AG10803 (cell line): ENCODE data around the gene PRKN.

Source experiments
- DNase-seq: peaks from one replicate; pipeline ENCODE4 v3.0.0; 2010; ENCODE audit warnings: low read depth
- H3K4me3 ChIP-seq: 2 replicates; pipeline ENCODE4 v1.5.1; 2011; ENCODE audit warnings: mild to moderate bottlenecking, low read length, control low read depth
- TF ChIP-seq, protein P1 (sequence below): conservative IDR thresholded peaks from 2 replicates; pipeline ENCODE4 v1.5.1; 2011; ENCODE audit warnings: mild to moderate bottlenecking, low read length, control low read depth, inconsistent platforms

PRKN gene

DNA sequence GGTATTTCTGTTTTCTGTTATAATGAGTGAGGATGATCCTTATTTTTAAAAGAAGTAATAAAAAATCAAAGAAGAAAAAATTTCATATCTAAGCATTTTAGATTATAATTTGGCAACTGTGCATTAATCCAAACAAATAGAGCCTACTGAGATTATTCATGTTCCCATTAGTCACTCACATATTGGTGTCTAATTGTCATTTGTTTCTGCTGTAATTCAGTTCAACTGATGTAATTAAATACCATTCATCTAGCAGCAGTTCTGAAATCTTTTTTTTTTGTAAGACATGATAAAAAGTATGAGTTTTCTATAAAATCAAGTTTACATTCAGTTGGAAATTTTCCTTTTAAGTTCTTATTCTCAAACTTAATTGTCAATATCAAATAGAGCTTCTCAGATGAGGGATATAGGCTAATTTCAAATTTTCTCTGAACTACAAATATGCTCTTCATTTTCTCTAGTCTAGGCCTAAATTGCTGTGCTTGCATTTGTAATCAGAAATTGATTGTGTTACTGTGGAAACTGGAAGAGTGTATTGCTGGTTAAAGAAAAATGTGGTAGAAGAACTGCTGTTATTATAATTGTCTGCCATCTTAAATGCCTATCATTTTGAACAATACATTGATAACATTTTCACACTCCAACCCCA lies 23.8 kb upstream of the PRKN start:
- H3K4me3 ChIP-seq: no peak overlapping the region

DNA sequence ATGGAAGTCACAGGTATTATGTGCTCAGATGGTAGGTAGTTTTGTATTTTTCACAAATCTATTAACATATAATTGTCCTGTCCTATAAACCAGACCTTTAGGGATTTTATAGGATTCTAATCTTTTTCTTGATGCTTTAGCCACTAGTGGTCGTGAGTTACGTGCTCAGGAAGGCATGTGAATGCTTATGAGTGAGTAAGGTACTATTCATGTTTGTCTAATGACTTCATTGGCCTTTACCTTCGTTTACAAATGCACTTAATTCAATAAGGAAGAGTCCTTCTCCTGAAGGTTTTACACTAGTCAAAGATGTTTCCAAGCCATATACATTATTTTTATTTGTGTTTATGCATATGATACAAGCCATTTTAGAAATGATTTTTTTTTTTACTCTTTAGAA lies 23.2 kb upstream of the PRKN start:
- H3K4me3 ChIP-seq: no peak overlapping the region
- TF ChIP-seq, protein P1, sequence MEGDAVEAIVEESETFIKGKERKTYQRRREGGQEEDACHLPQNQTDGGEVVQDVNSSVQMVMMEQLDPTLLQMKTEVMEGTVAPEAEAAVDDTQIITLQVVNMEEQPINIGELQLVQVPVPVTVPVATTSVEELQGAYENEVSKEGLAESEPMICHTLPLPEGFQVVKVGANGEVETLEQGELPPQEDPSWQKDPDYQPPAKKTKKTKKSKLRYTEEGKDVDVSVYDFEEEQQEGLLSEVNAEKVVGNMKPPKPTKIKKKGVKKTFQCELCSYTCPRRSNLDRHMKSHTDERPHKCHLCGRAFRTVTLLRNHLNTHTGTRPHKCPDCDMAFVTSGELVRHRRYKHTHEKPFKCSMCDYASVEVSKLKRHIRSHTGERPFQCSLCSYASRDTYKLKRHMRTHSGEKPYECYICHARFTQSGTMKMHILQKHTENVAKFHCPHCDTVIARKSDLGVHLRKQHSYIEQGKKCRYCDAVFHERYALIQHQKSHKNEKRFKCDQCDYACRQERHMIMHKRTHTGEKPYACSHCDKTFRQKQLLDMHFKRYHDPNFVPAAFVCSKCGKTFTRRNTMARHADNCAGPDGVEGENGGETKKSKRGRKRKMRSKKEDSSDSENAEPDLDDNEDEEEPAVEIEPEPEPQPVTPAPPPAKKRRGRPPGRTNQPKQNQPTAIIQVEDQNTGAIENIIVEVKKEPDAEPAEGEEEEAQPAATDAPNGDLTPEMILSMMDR: no peak
- DNase-seq: no peak

More for the DNA sequence above, 23.8 kb upstream of the PRKN start:
- DNase-seq: no peak
- TF ChIP-seq, protein P1: no peak

DNA sequence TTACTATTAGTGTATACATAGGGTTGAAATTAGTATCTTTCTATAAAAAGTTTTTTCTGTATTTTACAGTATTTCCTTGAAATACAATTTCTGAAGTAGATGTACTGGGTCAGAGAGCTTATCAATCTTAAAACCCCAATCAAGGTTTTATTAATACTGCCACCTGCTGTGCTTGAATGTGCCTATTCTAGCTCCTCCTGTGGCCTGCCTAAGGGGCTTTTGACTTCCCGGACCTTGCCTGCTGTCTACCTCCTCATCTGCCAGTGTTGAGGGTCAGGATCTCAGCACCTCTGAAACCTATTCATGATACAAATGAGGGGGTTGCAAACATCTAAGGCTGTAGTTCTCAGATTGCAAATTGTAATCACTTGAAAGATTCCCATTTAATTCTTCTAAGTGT lies 9.4 kb upstream of the PRKN start:
- TF ChIP-seq, protein P1: peak; percentile 9; the same call in 1 of the 2 replicates

DNA sequence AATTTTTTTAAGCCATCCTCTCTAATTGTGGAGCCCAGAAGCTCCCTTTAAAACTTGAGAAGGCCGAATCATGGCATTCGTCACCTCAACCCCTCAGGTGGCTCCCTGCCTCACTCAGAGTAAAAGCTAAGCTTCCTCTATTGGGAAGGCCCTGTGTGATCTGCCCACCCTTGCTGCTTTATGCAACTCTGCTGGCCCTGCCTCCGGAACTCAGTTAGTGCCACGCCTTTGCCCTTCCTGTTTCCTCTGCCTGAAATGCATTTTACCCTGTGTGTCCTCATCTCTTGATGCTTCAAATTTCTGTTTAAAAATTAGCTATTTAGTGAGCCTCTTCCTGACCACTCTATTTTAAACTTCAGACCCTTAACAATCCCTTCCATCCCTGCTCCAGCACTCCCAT lies 5.9 kb upstream of the PRKN start:
- no peak for DNase-seq
- H3K4me3 ChIP-seq: no peak overlapping the region
- TF ChIP-seq, protein P1: no peak

More for the DNA sequence above, 9.4 kb upstream of the PRKN start:
- no peak for DNase-seq
- H3K4me3 ChIP-seq: no peak overlapping the region

DNA sequence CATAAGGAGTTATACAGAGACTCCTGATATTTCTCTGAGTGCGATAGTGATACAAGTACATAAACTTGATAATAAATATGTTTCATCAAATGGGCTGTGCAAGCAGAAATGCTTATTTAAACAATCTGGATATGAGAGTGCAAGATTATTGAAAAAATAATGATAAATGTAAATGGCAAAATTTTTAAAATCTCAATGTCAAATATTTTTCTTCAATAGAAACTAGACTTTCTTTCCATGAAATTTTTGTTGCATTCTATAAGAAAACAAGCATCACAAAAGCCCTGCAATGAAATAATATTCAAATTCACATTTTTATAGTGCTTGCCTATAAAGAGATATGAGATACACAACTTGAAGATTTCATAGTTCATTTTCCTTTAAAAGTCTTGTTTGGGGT lies 2.9 kb upstream of the PRKN start:
- H3K4me3 ChIP-seq: no peak overlapping the region
- TF ChIP-seq, protein P1: no peak
- no peak for DNase-seq

DNA sequence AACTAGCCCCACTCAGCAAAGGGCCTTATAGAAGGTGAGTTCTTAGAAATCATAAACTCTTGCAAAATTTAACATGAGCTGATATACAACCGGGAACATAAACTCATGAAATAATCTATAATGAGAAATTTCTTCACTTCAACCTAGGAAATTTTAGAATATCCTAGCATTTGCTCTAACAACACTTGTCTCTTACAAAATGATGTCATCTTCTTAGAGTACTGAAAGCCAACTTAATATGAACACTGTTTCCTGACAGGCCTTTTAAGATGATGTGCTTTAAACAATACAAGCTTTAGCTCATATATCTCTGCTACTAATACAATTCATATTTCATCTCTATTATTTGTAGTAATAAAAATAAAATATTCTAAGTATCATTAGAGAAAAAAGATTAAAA lies 1.1 kb upstream of the PRKN start:
- no peak for DNase-seq
- no peak overlapping the region for H3K4me3 ChIP-seq
- TF ChIP-seq, protein P1: no peak

DNA sequence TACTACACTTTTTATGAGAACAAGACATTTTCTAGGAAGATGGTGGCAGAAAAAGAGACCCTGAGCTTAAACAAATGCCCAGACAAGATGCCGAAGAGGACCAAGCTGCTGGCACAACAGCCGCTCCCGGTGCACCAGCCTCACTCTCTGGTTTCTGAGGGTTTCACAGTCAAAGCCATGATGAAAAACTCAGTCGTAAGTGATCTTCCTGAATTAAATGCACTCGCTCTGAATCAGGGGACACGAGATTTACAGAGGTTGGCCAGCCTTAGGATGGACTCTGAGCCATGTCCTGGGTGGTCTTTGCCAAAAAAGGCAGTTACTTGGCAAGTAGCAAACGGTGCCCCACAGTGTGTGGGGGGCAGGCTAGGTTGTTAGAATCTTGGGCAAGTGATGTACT lies 631 bp upstream of the PRKN start:
- no peak for DNase-seq
- peak overlapping the region; percentile 74 for H3K4me3 ChIP-seq
- TF ChIP-seq, protein P1: no peak
